HepG2 (cell line): ENCODE data around the gene ALKBH4. TPM values are rescaled to one million over a fixed set of nuclear protein-coding genes. Genes with fewer than 3 reads are reported as not detected.

ENCODE experiments used
- CEBPG ChIP-seq: IDR thresholded peaks from 2 replicates; pipeline ENCODE4 v1.6.1; 2016
- FLYWCH1 ChIP-seq: sonication (generic); formaldehyde crosslinking; IDR thresholded peaks from 2 replicates; pipeline ENCODE4 v1.8.1; 2023; ENCODE audit warnings: mild to moderate bottlenecking, missing genetic modification reagents
- GATAD2A ChIP-seq: IDR thresholded peaks from 2 replicates; pipeline ENCODE4 v1.6.1; 2016
- HNRNPUL1 ChIP-seq: fragments of 200-400 bp; formaldehyde crosslinking; IDR thresholded peaks from 2 replicates; pipeline ENCODE4 v1.6.1; 2017; ENCODE audit warnings: low read depth, mild to moderate bottlenecking, low read length, moderate library complexity
- KAT2B ChIP-seq: fragments of 150-350 bp; IDR thresholded peaks from 2 replicates; pipeline ENCODE4 v1.6.1; 2014; ENCODE audit warnings: low read depth, low read length, borderline replicate concordance
- NAIF1 ChIP-seq: sonication (generic); formaldehyde crosslinking; IDR thresholded peaks from 2 replicates; pipeline ENCODE4 v1.5.0; 2020; ENCODE audit warnings: mild to moderate bottlenecking, missing genetic modification reagents, borderline replicate concordance
- NPAS2 ChIP-seq: sonication (generic); formaldehyde crosslinking; IDR thresholded peaks from 2 replicates; pipeline ENCODE4 v1.8.0; 2022; ENCODE audit warnings: mild to moderate bottlenecking, missing genetic modification reagents, borderline replicate concordance
- POLR2G ChIP-seq: fragments of 200-400 bp; formaldehyde crosslinking; IDR thresholded peaks from 2 replicates; pipeline ENCODE4 v1.6.1; 2018; ENCODE audit warnings: mild to moderate bottlenecking, low read depth, low read length, moderate library complexity
- RFXANK ChIP-seq: IDR thresholded peaks from 2 replicates; pipeline ENCODE4 v1.6.1; 2016
- SATB2 ChIP-seq: sonication (generic); formaldehyde crosslinking; IDR thresholded peaks from 2 replicates; pipeline ENCODE4 v1.5.0; 2020; ENCODE audit warnings: missing genetic modification reagents
- SIX1 ChIP-seq: sonication (generic); formaldehyde crosslinking; IDR thresholded peaks from 2 replicates; pipeline ENCODE4 v1.4.0; 2020; ENCODE audit warnings: missing genetic modification reagents, borderline replicate concordance
- YEATS4 ChIP-seq: sonication (generic); formaldehyde crosslinking; IDR thresholded peaks from 2 replicates; pipeline ENCODE4 v1.4.0; 2020; ENCODE audit warnings: missing genetic modification reagents, borderline replicate concordance
- ZNF33A ChIP-seq: sonication (generic); formaldehyde crosslinking; IDR thresholded peaks from 2 replicates; pipeline ENCODE4 v1.5.1; 2020; ENCODE audit warnings: missing genetic modification reagents, mild to moderate bottlenecking, moderate library complexity, borderline replicate concordance
- ZNF33B ChIP-seq: sonication (generic); formaldehyde crosslinking; IDR thresholded peaks from 2 replicates; pipeline ENCODE4 v1.5.1; 2020; ENCODE audit warnings: mild to moderate bottlenecking, missing genetic modification reagents
- ZNF775 ChIP-seq: sonication (generic); formaldehyde crosslinking; IDR thresholded peaks from 2 replicates; pipeline ENCODE4 v1.4.0; 2020; ENCODE audit warnings: missing genetic modification reagents, mild to moderate bottlenecking, moderate library complexity, borderline replicate concordance
- ZNF839 ChIP-seq: sonication (generic); formaldehyde crosslinking; IDR thresholded peaks from 2 replicates; pipeline ENCODE4 v1.4.0; 2020; ENCODE audit warnings: missing genetic modification reagents, mild to moderate bottlenecking, borderline replicate concordance
- polyA plus RNA-seq, 8 experiments: library from polyadenylated mRNA; depleted of rRNA in 3 of 8; stranded (reverse) in 7 of 8; unstranded in 1 of 8; fragments of >200 nt; fragmentation: Illumina TruSeq in 4 of 8; extraction: Trizol in 4 of 8; gene quantifications; 2 replicates each; pipeline versions ENCODE4 v1.2.1 to v1.2.3, GENCODE V29; 2011 to 2016; ENCODE audit warnings: low read depth in 4 of 8, missing spikeins in 1 of 8, mixed read lengths in 1 of 8; ENCODE audit not compliant: insufficient read depth in 1 of 8
- total RNA-seq, 5 experiments: library from RNA; depleted of rRNA; stranded (reverse); fragments of >200 nt; fragmentation: Illumina TruSeq; extraction: Trizol; gene quantifications; 2 replicates each; pipeline ENCODE4 v1.2.3, GENCODE V29; 2016; ENCODE audit warnings: low read depth in 1 of 5
- TF ChIP-seq, protein P1 (sequence below): sonication (generic); formaldehyde crosslinking; IDR thresholded peaks from 2 replicates; pipeline ENCODE4 v1.5.0; 2020; ENCODE audit warnings: mild to moderate bottlenecking, missing genetic modification reagents
- TF ChIP-seq, protein P2 (sequence below): IDR thresholded peaks from 2 replicates; pipeline ENCODE4 v1.6.1; 2016; ENCODE audit warnings: missing biosample characterization, missing genetic modification reagents, low read depth
- TF ChIP-seq, protein P3 (sequence below): sonication (generic); formaldehyde crosslinking; IDR thresholded peaks from 2 replicates; pipeline ENCODE4 v1.8.1; 2023; ENCODE audit warnings: mild to moderate bottlenecking, missing genetic modification reagents
- TF ChIP-seq, protein P4 (sequence below): sonication (generic); formaldehyde crosslinking; IDR thresholded peaks from 2 replicates; pipeline ENCODE4 v1.5.0; 2020; ENCODE audit warnings: missing genetic modification reagents

ALKBH4 gene
- total and polyA plus RNA-seq, 2 of the 13 experiments (the other 11 are each of a cell fraction or from before 2014, with no cell fraction given), result 2.6 to 8.8 TPM

DNA sequence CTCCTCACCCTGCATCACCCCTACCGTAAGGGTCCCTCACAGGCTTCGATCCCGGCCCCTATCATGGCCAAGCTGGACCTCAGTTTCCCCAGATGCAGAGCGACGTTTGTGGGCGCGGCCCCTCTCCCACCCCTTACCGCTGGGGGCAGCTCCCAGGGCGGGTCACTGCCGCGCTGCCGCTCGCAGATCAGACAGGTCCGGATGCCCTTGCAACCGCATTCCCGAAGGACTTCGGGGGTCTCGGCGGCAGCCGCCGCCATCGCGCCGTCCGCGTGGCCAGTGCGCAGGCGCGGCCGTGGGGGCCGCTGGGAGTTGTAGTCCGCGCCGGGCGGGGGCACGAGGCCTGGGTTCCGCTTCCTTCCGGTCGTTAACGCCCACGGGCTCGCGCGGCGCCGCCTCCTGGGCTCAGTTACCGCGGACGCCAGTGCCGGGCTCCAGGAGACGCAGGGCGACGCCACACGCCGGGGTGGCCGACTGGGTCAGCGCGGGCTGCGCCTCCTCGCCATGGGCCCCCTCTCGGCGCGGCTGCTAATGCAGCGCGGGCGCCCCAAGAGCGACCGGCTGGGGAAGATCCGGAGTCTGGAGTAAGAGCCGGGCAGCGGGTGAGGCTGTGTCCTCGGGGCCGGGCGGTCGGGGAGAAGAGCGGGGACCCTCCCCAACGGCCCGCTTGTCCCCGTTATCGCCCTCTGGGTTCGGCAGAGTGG is at the start of gene ALKBH4, which contains the start of gene LRWD1 (continued):
- TF ChIP-seq, protein P1, sequence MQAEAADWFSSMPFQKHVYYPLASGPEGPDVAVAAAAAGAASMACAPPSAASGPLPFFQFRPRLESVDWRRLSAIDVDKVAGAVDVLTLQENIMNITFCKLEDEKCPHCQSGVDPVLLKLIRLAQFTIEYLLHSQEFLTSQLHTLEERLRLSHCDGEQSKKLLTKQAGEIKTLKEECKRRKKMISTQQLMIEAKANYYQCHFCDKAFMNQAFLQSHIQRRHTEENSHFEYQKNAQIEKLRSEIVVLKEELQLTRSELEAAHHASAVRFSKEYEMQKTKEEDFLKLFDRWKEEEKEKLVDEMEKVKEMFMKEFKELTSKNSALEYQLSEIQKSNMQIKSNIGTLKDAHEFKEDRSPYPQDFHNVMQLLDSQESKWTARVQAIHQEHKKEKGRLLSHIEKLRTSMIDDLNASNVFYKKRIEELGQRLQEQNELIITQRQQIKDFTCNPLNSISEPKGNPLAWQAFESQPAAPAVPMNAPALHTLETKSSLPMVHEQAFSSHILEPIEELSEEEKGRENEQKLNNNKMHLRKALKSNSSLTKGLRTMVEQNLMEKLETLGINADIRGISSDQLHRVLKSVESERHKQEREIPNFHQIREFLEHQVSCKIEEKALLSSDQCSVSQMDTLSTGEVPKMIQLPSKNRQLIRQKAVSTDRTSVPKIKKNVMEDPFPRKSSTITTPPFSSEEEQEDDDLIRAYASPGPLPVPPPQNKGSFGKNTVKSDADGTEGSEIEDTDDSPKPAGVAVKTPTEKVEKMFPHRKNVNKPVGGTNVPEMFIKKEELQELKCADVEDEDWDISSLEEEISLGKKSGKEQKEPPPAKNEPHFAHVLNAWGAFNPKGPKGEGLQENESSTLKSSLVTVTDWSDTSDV, result peak; percentile 90; the same call in 1 of the 2 replicates
- 0 out of 2 replicates have a peak, but pooled peaks have one; percentile 70 for TF ChIP-seq ZNF839 (CRISPR knock-in tag)
- no peak for TF ChIP-seq SATB2 (CRISPR knock-in tag)
- TF ChIP-seq, protein P2, sequence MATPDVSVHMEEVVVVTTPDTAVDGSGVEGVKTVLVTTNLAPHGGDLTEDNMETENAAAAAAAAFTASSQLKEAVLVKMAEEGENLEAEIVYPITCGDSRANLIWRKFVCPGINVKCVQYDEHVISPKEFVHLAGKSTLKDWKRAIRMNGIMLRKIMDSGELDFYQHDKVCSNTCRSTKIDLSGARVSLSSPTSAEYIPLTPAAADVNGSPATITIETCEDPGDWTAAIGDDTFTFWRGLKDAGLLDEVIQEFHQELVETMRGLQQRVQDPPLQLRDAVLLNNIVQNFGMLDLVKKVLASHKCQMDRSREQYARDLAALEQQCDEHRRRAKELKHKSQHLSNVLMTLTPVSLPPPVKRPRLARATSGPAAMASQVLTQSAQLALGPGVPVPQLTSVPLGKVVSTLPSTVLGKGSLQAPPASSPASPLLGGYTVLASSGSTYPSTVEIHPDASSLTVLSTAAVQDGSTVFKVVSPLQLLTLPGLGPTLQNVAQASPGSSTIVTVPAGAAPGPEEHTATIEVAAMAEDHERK, result 0 out of 2 replicates have a peak, but pooled peaks have one; percentile 23
- TF ChIP-seq NPAS2 (CRISPR knock-in tag), result no peak
- TF ChIP-seq GATAD2A (CRISPR knock-in tag), result no peak
- no peak for TF ChIP-seq KAT2B
- no peak for TF ChIP-seq ZNF33B
- TF ChIP-seq FLYWCH1 (CRISPR knock-in tag), result no peak
- no peak for TF ChIP-seq HNRNPUL1
- TF ChIP-seq SIX1, result peak; percentile 57; the same call in 1 of the 2 replicates
- peak; percentile 84; the same call in 1 of the 2 replicates for TF ChIP-seq YEATS4 (CRISPR knock-in tag)
- peak; percentile 18; the same call in 1 of the 2 replicates for TF ChIP-seq CEBPG
- TF ChIP-seq, protein P3, sequence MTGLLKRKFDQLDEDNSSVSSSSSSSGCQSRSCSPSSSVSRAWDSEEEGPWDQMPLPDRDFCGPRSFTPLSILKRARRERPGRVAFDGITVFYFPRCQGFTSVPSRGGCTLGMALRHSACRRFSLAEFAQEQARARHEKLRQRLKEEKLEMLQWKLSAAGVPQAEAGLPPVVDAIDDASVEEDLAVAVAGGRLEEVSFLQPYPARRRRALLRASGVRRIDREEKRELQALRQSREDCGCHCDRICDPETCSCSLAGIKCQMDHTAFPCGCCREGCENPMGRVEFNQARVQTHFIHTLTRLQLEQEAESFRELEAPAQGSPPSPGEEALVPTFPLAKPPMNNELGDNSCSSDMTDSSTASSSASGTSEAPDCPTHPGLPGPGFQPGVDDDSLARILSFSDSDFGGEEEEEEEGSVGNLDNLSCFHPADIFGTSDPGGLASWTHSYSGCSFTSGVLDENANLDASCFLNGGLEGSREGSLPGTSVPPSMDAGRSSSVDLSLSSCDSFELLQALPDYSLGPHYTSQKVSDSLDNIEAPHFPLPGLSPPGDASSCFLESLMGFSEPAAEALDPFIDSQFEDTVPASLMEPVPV (CRISPR knock-in tag), result peak; percentile 63
- TF ChIP-seq, protein P4, sequence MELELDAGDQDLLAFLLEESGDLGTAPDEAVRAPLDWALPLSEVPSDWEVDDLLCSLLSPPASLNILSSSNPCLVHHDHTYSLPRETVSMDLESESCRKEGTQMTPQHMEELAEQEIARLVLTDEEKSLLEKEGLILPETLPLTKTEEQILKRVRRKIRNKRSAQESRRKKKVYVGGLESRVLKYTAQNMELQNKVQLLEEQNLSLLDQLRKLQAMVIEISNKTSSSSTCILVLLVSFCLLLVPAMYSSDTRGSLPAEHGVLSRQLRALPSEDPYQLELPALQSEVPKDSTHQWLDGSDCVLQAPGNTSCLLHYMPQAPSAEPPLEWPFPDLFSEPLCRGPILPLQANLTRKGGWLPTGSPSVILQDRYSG, result no peak
- no peak for TF ChIP-seq ZNF775 (CRISPR knock-in tag)
- no peak for TF ChIP-seq NAIF1 (CRISPR knock-in tag)
- TF ChIP-seq RFXANK, result no peak
- TF ChIP-seq ZNF33A (CRISPR knock-in tag), result no peak
- TF ChIP-seq POLR2G, result peak; percentile 82
